ENCODE results near the gene SGPP1. TPM values are rescaled to one million over a fixed set of nuclear protein-coding genes. Genes with fewer than 3 reads are reported as not detected.

Gene SGPP1
- total RNA-seq, 1 experiment from 2014 or later = 5.5 TPM

- Histone ChIP-seq H3T11ph (ENCODE audit: low read length) (no peak overlapping the region), H3K79me2 (ENCODE audit: insufficient read depth, low read length) (no peaks in the 10 kb centered on the region), H3K56ac (ENCODE audit: insufficient read length, low read depth, low read length) (no peak overlapping the region), H3K23me2 (ENCODE audit: insufficient read length, low read depth, low read length, poor library complexity, severe bottlenecking) (no peaks in the 10 kb centered on the region), H3K27ac (ENCODE audit: insufficient read length, low read depth, low read length) (no peak overlapping the region), H2BK12ac (ENCODE audit: insufficient read length, low read depth, low read length) (no peak overlapping the region), H3K4me2 (ENCODE audit: insufficient read depth, insufficient read length, low read length) (no peak overlapping the region), H3K18ac (ENCODE audit: insufficient read length, low read depth, low read length) (no peak overlapping the region), H2BK120ac (ENCODE audit: low read depth, low read length, poor library complexity, severe bottlenecking) (no peak overlapping the region), H3K9me3 (ENCODE audit: control insufficient read depth, low read depth, low read length) (no peaks in the 10 kb centered on the region), H3K23ac (ENCODE audit: insufficient read length, low read depth, low read length) (no peak overlapping the region), H2AK5ac (ENCODE audit: insufficient read length, low read length) (no peak overlapping the region), H4K20me1 (ENCODE audit: control insufficient read depth, insufficient read depth, insufficient read length) (no peaks in the 10 kb centered on the region), H4K8ac (replicated peaks; ENCODE audit: insufficient read length, low read depth, low read length) (no peak overlapping the region), H3K14ac (ENCODE audit: insufficient read depth, low read length) (no peak overlapping the region), H2AFZ (ENCODE audit: low read length) (no peak overlapping the region), H3K27me3 (ENCODE audit: insufficient read depth, low read length) (no peaks in the 10 kb centered on the region), H3K79me1 (ENCODE audit: insufficient read depth, low read depth, low read length, poor library complexity, severe bottlenecking) (no peaks in the 10 kb centered on the region), H3K4ac (ENCODE audit: low read depth, low read length) (no peak overlapping the region), H4K5ac (ENCODE audit: insufficient read length, low read depth, low read length) (no peak overlapping the region), H2BK5ac (ENCODE audit: insufficient read length, low read length) (no peak overlapping the region), H2BK20ac (ENCODE audit: low read depth, low read length, poor library complexity, severe bottlenecking) (no peak overlapping the region), H3K4me1 (ENCODE audit: insufficient read depth, low read length) (peaks cover 4% of the 10 kb centered on the region; the same call in 1 of the 2 replicates), H3K9ac (ENCODE audit: extremely low read depth, insufficient read length, low read length) (no peak overlapping the region), H2BK15ac (ENCODE audit: low read depth, low read length) (no peak overlapping the region), H4K91ac (ENCODE audit: insufficient read length, low read depth, low read length) (no peak overlapping the region)
- Mint-ChIP-seq H3K27me3 (ENCODE audit: low read depth) (no peaks in the 10 kb centered on the region), H3K4me1 (peaks cover 5 to 6% of the 10 kb centered on the region in 2 experiments; a peak in 3 of 4 replicates), H3K27ac (no peak overlapping the region; a peak in 1 of 7 replicates), H3K9me3 (no peaks in the 10 kb centered on the region), H3K4me3 (no peak overlapping the region), H3K36me3 (ENCODE audit: insufficient read depth in 1 of 3, low read depth in 3 of 3) (no peaks in the 10 kb centered on the region)
- no CpG with 5 or more reads among the region's 3 CpGs for whole genome bisulfite sequencing (ENCODE audit: extremely low coverage, insufficient read length, low lambda C conversion rate)
- TF ChIP-seq CTCF (conservative IDR thresholded peaks at IDR 0.05) = no peak
- no peak for DNase-seq
These were observed 75.5 kb downstream of the SGPP1 start for GRCh38 chr14:63652406-63652805.

Measured in H9 (cell line).